HepG2 (cell line): ENCODE measurements around the gene C10orf67. TPM values are rescaled to one million over a fixed set of nuclear protein-coding genes. Genes with fewer than 3 reads are reported as not detected.

Experiments used
- ATAC-seq: fragments of 200-7000 bp; cut with Tn5 transposase; 3 replicates; pipeline ENCODE4 v1.9.1; 2020; ENCODE audit warnings: mild to moderate bottlenecking, moderate library complexity
- BruUV-seq: library from RNA; stranded (reverse); fragments of 400-500 nt; replicated peaks from 2 replicates; lab custom pipeline; 2021; lab: Mats Ljungman, UMichigan
- CTCF ChIA-PET: fragments of 300-600 bp; formaldehyde crosslinking; extraction: SDS; loops from one replicate; lab custom pipeline; 2021; ENCODE audit warnings: low total read pairs, inconsistent platforms, low intra/inter-chr PET ratio; lab: Yijun Ruan, JAX
- POLR2A ChIA-PET: fragments of 350-600 bp; sonication (Branson Sonifier 250); formaldehyde crosslinking; loops from one replicate; lab custom pipeline; 2020; ENCODE audit warnings: antibody characterized with exemption, inconsistent platforms; lab: Yijun Ruan, JAX
- DNase-seq: peaks from one replicate; pipeline ENCODE4 v3.0.0-alpha.2; 2015; ENCODE audit warnings: low spot score
- FAIRE-seq: peaks from 3 replicates; lab custom pipeline; 2011; peaks lifted over from hg19 to GRCh38; lab: Jason Lieb, UNC
- H2AFZ ChIP-seq: one replicate; pipeline ENCODE4 v1.6.1; 2011; ENCODE audit warnings: low read length, inconsistent platforms
- H3K27ac ChIP-seq: fragments of 300-600 bp; 3 replicates; pipeline ENCODE4 v1.8.0; 2011; ENCODE audit warnings: mixed run types, mild to moderate bottlenecking, mixed read lengths, low read length, inconsistent platforms; ENCODE audit not compliant: insufficient read depth; ENCODE audit errors: extremely low read length
- H3K27me3 ChIP-seq, 2 experiments: fragments of 200-600 bp in 1 of 2; 2 replicates in 1 of 2; 3 replicates in 1 of 2; pipeline versions ENCODE4 v1.6.0 to v1.8.0; 2011; ENCODE audit warnings: low read length in 2 of 2, mild to moderate bottlenecking in 2 of 2, moderate library complexity in 2 of 2, inconsistent platforms in 1 of 2; ENCODE audit not compliant: insufficient read depth in 2 of 2, control insufficient read depth in 1 of 2
- H3K36me3 ChIP-seq, 2 experiments: fragments of 200-600 bp in 1 of 2; replicated peaks in 1 of 2; 2 replicates in 1 of 2; 3 replicates in 1 of 2; pipeline versions ENCODE4 v1.5.1 to v1.8.0; 2011; ENCODE audit warnings: low read length in 2 of 2, inconsistent platforms in 1 of 2; ENCODE audit not compliant: insufficient read depth in 2 of 2, control insufficient read depth in 1 of 2
- H3K4me1 ChIP-seq: 2 replicates; pipeline ENCODE4 v1.5.1; 2012; ENCODE audit warnings: low read length, inconsistent platforms; ENCODE audit not compliant: insufficient read depth
- H3K4me2 ChIP-seq: 2 replicates; pipeline ENCODE4 v1.6.0; 2011; ENCODE audit warnings: low read depth, low read length, inconsistent platforms
- H3K4me3 ChIP-seq, 3 experiments: fragments of 200-600 bp in 1 of 3; sonication (generic), shearing (Covaris generic) in 1 of 3; replicated peaks in 1 of 3; 2 replicates each; pipeline ENCODE4 v1.5.1; 2011 to 2016; ENCODE audit warnings: low read length in 3 of 3, inconsistent platforms in 2 of 3, low read depth in 2 of 3, mild to moderate bottlenecking in 2 of 3, control low read depth in 1 of 3, mixed read lengths in 1 of 3; ENCODE audit not compliant: insufficient read depth in 1 of 3
- H3K79me2 ChIP-seq: one replicate; pipeline ENCODE4 v1.6.1; 2011; ENCODE audit warnings: low read length, inconsistent platforms; ENCODE audit not compliant: insufficient read depth
- H3K9ac ChIP-seq: 2 replicates; pipeline ENCODE4 v1.6.0; 2011; ENCODE audit warnings: mild to moderate bottlenecking, low read depth, low read length, inconsistent platforms; ENCODE audit not compliant: insufficient read depth
- H3K9me3 ChIP-seq: 2 replicates; pipeline ENCODE4 v1.5.1; 2012; ENCODE audit warnings: mild to moderate bottlenecking, low read length
- H4K20me1 ChIP-seq: 2 replicates; pipeline ENCODE4 v1.6.0; 2011; ENCODE audit warnings: inconsistent platforms, mild to moderate bottlenecking, low read length, moderate library complexity; ENCODE audit not compliant: insufficient read depth
- NAIF1 ChIP-seq: sonication (generic); formaldehyde crosslinking; IDR thresholded peaks from 2 replicates; pipeline ENCODE4 v1.5.0; 2020; ENCODE audit warnings: mild to moderate bottlenecking, missing genetic modification reagents, borderline replicate concordance
- NBN ChIP-seq: fragments of 450-650 bp; conservative IDR thresholded peaks from 2 replicates; pipeline ENCODE4 v1.6.1; 2017
- RFX5 ChIP-seq: IDR thresholded peaks from 2 replicates; pipeline ENCODE4 v1.6.1; 2011; ENCODE audit warnings: low read depth, low read length, improper control_type of control experiment
- THAP11 ChIP-seq: IDR thresholded peaks from 2 replicates; pipeline ENCODE4 v1.6.1; 2016; ENCODE audit warnings: missing biosample characterization, missing genetic modification reagents
- TSC22D2 ChIP-seq: sonication (generic); formaldehyde crosslinking; IDR thresholded peaks from 2 replicates; pipeline ENCODE4 v1.5.1; 2020; ENCODE audit warnings: missing genetic modification reagents, mild to moderate bottlenecking, borderline replicate concordance
- ZBTB1 ChIP-seq: sonication (generic); formaldehyde crosslinking; IDR thresholded peaks from 2 replicates; pipeline ENCODE4 v1.4.0; 2020; ENCODE audit warnings: missing genetic modification reagents, borderline replicate concordance
- ZBTB20 ChIP-seq: sonication (generic); formaldehyde crosslinking; IDR thresholded peaks from 2 replicates; pipeline ENCODE4 v1.8.1; 2023; ENCODE audit warnings: missing genetic modification reagents, low read depth, mild to moderate bottlenecking, borderline replicate concordance
- ZFX ChIP-seq: sonication (generic); formaldehyde crosslinking; IDR thresholded peaks from 2 replicates; pipeline ENCODE4 v1.4.0; 2020; ENCODE audit warnings: mild to moderate bottlenecking, low read depth, missing genetic modification reagents, moderate library complexity
- ZKSCAN1 ChIP-seq: fragments of 150-350 bp; IDR thresholded peaks from 2 replicates; pipeline ENCODE4 v1.6.1; 2014; ENCODE audit warnings: low read length
- ZNF441 ChIP-seq: sonication (generic); formaldehyde crosslinking; IDR thresholded peaks from 2 replicates; pipeline ENCODE4 v1.7.0; 2021; ENCODE audit warnings: missing genetic modification reagents, borderline replicate concordance
- ZNF564 ChIP-seq: sonication (generic); formaldehyde crosslinking; IDR thresholded peaks from 2 replicates; pipeline ENCODE4 v1.8.1; 2023; ENCODE audit warnings: mild to moderate bottlenecking, missing genetic modification reagents
- ZNF577 ChIP-seq: sonication (generic); formaldehyde crosslinking; IDR thresholded peaks from 2 replicates; pipeline ENCODE4 v1.4.0; 2020; ENCODE audit warnings: mild to moderate bottlenecking, low read depth, missing genetic modification reagents, borderline replicate concordance
- ZNF703 ChIP-seq: sonication (generic); formaldehyde crosslinking; IDR thresholded peaks from 2 replicates; pipeline ENCODE4 v1.5.1; 2020; ENCODE audit warnings: missing genetic modification reagents, mild to moderate bottlenecking, moderate library complexity, borderline replicate concordance
- ZNF713 ChIP-seq: sonication (generic); formaldehyde crosslinking; IDR thresholded peaks from 2 replicates; pipeline ENCODE4 v1.4.0; 2020; ENCODE audit warnings: mild to moderate bottlenecking, missing genetic modification reagents
- ZNF790 ChIP-seq: sonication (generic); formaldehyde crosslinking; IDR thresholded peaks from 2 replicates; pipeline ENCODE4 v1.8.0; 2022; ENCODE audit warnings: missing genetic modification reagents, mild to moderate bottlenecking, borderline replicate concordance
- WGBS: methylation state at CpG from one replicate; pipeline ENCODE4 v1.1.6; 2017; ENCODE audit warnings: low lambda C conversion rate; 5-methylcytosine and 5-hydroxymethylcytosine counted together
- in situ Hi-C: cut with HindIII; loops from 2 replicates; pipeline ENCODE4 v1.10.0; 2017; ENCODE audit warnings: low pct_unique_long_range_greater_than_20kb; ENCODE audit not compliant: extremely low pct_ligation_motif_present
- intact Hi-C: fragments of 100-400 bp; cut with micrococcal nuclease; formaldehyde crosslinking; loops from one replicate; pipeline ENCODE4 v1.10.0; 2022; ENCODE audit not compliant: unreplicated experiment
- polyA plus RNA-seq, 8 experiments: library from polyadenylated mRNA; depleted of rRNA in 3 of 8; stranded (reverse) in 7 of 8; unstranded in 1 of 8; fragments of >200 nt; fragmentation: Illumina TruSeq in 4 of 8; extraction: Trizol in 4 of 8; gene quantifications; 2 replicates each; pipeline versions ENCODE4 v1.2.1 to v1.2.3, GENCODE V29; 2011 to 2016; ENCODE audit warnings: low read depth in 4 of 8, missing spikeins in 1 of 8, mixed read lengths in 1 of 8; ENCODE audit not compliant: insufficient read depth in 1 of 8
- total RNA-seq, 5 experiments: library from RNA; depleted of rRNA; stranded (reverse); fragments of >200 nt; fragmentation: Illumina TruSeq; extraction: Trizol; gene quantifications; 2 replicates each; pipeline ENCODE4 v1.2.3, GENCODE V29; 2016; ENCODE audit warnings: low read depth in 1 of 5
- TF ChIP-seq, protein P1 (sequence below), 2 experiments: IDR thresholded peaks; 2 replicates each; pipeline ENCODE4 v1.6.1; 2011 to 2012; ENCODE audit warnings: low read length in 2 of 2, borderline replicate concordance in 1 of 2, low read depth in 1 of 2, mild to moderate bottlenecking in 1 of 2, moderate library complexity in 1 of 2
- TF ChIP-seq, protein P2 (sequence below): sonication (generic); formaldehyde crosslinking; IDR thresholded peaks from 2 replicates; pipeline ENCODE4 v1.4.0; 2020; ENCODE audit warnings: missing genetic modification reagents, borderline replicate concordance

The C10orf67 gene
- total and polyA plus RNA-seq, 2 of the 13 experiments (the other 11 are each of a cell fraction or from before 2014, with no cell fraction given): not detected

DNA sequence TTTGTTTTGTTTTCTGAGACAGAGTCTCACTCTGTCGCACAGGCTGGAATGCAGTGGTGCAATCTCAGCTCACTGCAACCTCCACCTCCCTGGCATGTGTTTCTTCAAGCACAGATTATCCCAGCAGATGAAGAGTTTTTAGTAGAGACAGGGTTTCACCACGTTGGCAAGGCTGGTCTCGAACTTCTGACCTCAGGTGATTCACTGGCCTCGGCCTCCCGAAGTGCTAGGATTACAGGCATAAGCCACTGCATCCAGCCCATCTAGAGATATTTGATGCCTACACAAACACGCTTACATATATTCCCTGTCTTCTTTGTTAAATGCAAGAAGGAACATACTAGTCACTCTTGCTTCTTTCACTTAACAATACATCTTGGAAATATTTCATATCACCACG is 158.4 kb downstream of the C10orf67 start (continued):
- TF ChIP-seq THAP11 (CRISPR knock-in tag): 0 out of 2 replicates have a peak, but pooled peaks have one; percentile 5
- TF ChIP-seq ZNF790 (CRISPR knock-in tag): no peak
- no peak for TF ChIP-seq ZNF713 (CRISPR knock-in tag)

DNA sequence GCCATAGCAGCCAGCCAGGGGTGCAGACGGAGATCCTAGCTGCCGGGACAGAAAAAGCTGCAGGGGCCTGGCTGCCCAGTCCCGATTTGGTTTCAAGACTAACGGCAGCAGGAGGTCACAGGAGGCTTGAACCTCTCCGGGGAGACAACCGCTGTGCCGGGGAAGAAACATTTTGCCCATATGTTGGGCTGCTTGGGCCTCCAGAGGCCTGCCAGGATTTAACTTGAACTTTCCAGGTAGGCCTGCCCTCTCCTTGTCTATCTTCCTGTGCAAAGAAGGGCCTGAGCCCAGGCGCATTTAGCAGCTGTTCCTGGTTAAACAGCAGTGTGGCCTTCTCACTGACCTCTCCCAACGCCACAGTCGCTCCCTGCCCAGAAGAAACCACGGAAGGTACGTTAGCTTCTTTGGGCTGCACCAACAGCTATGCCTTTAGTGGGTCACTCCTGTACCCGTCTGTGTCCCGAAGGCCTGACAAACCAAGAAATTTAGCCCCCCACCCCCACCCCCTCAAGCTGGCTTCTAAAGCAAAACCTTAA is 169.6 kb downstream of the C10orf67 start:
- CTCF ChIA-PET: no interaction called here
- TF ChIP-seq, protein P1, sequence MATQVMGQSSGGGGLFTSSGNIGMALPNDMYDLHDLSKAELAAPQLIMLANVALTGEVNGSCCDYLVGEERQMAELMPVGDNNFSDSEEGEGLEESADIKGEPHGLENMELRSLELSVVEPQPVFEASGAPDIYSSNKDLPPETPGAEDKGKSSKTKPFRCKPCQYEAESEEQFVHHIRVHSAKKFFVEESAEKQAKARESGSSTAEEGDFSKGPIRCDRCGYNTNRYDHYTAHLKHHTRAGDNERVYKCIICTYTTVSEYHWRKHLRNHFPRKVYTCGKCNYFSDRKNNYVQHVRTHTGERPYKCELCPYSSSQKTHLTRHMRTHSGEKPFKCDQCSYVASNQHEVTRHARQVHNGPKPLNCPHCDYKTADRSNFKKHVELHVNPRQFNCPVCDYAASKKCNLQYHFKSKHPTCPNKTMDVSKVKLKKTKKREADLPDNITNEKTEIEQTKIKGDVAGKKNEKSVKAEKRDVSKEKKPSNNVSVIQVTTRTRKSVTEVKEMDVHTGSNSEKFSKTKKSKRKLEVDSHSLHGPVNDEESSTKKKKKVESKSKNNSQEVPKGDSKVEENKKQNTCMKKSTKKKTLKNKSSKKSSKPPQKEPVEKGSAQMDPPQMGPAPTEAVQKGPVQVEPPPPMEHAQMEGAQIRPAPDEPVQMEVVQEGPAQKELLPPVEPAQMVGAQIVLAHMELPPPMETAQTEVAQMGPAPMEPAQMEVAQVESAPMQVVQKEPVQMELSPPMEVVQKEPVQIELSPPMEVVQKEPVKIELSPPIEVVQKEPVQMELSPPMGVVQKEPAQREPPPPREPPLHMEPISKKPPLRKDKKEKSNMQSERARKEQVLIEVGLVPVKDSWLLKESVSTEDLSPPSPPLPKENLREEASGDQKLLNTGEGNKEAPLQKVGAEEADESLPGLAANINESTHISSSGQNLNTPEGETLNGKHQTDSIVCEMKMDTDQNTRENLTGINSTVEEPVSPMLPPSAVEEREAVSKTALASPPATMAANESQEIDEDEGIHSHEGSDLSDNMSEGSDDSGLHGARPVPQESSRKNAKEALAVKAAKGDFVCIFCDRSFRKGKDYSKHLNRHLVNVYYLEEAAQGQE (IDR thresholded peaks at IDR 0.05; ENCODE audit: borderline replicate concordance in 1 of 2, low read depth in 1 of 2, low read length in 2 of 2): no peak
- no peak for TF ChIP-seq ZNF564 (CRISPR knock-in tag)
- TF ChIP-seq ZNF577 (CRISPR knock-in tag): no peak
- TF ChIP-seq, protein P2, sequence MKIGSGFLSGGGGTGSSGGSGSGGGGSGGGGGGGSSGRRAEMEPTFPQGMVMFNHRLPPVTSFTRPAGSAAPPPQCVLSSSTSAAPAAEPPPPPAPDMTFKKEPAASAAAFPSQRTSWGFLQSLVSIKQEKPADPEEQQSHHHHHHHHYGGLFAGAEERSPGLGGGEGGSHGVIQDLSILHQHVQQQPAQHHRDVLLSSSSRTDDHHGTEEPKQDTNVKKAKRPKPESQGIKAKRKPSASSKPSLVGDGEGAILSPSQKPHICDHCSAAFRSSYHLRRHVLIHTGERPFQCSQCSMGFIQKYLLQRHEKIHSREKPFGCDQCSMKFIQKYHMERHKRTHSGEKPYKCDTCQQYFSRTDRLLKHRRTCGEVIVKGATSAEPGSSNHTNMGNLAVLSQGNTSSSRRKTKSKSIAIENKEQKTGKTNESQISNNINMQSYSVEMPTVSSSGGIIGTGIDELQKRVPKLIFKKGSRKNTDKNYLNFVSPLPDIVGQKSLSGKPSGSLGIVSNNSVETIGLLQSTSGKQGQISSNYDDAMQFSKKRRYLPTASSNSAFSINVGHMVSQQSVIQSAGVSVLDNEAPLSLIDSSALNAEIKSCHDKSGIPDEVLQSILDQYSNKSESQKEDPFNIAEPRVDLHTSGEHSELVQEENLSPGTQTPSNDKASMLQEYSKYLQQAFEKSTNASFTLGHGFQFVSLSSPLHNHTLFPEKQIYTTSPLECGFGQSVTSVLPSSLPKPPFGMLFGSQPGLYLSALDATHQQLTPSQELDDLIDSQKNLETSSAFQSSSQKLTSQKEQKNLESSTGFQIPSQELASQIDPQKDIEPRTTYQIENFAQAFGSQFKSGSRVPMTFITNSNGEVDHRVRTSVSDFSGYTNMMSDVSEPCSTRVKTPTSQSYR (CRISPR knock-in tag): no peak
- no peak for TF ChIP-seq ZKSCAN1
- TF ChIP-seq TSC22D2 (CRISPR knock-in tag): no peak
- TF ChIP-seq ZBTB1: no peak
- no peak for TF ChIP-seq ZBTB20 (CRISPR knock-in tag)
- no peak for TF ChIP-seq NBN
- TF ChIP-seq ZFX (CRISPR knock-in tag): no peak
- TF ChIP-seq NAIF1 (CRISPR knock-in tag): no peak
- no peak for TF ChIP-seq ZNF441 (CRISPR knock-in tag)
- no peak for TF ChIP-seq RFX5
- TF ChIP-seq ZNF703 (CRISPR knock-in tag): no peak

More for the DNA sequence above, 169.6 kb downstream of the C10orf67 start:
- no peak overlapping the region for H3K4me2 ChIP-seq
- H4K20me1 ChIP-seq: no peaks in the 10 kb centered on the region
- H3K9me3 ChIP-seq: no peaks in the 10 kb centered on the region
- ATAC-seq (no peak), FAIRE-seq (no peak), DNase-seq (no peak)
- 7% methylated on average over 3 of the region's 14 CpGs for WGBS
- H2AFZ ChIP-seq: no peak overlapping the region
- H3K4me1 ChIP-seq: no peaks in the 10 kb centered on the region
- POLR2A ChIA-PET: no interaction called here
- no peaks in the 10 kb centered on the region for H3K36me3 ChIP-seq
- in situ Hi-C loops (loop anchor here (25.0 kb wide), 2 partner anchors 362 to 512 kb away; no protein-coding TSS in a partner anchor), intact Hi-C loops (no loop called here)
- H3K4me3 ChIP-seq: no peak overlapping the region
- no peak overlapping the region for H3K27ac ChIP-seq
- BruUV-seq: no TSS peak
- H3K27me3 ChIP-seq: peaks cover 4 to 26% of the 10 kb centered on the region in 2 experiments; a peak in 3 of 5 replicates
- no peaks in the 10 kb centered on the region for H3K79me2 ChIP-seq
- no peak overlapping the region for H3K9ac ChIP-seq
